HepG2 (cell line): ENCODE measurements around the gene SERPINA3. TPM values are rescaled to one million over a fixed set of nuclear protein-coding genes. Genes with fewer than 3 reads are reported as not detected.

Experiments
- CC2D1A ChIP-seq: sonication (generic); formaldehyde crosslinking; IDR thresholded peaks from 2 replicates; pipeline ENCODE4 v1.8.1; 2023; ENCODE audit warnings: mild to moderate bottlenecking, missing genetic modification reagents
- CREM ChIP-seq, 2 experiments: sonication (generic) in 1 of 2; formaldehyde crosslinking in 1 of 2; IDR thresholded peaks; 2 replicates each; pipeline versions ENCODE4 v1.4.0 to v1.6.1; 2016 to 2020; ENCODE audit warnings: antibody characterized with exemption in 1 of 2, mild to moderate bottlenecking in 1 of 2, missing genetic modification reagents in 1 of 2
- ETS1 ChIP-seq: sonication (generic); formaldehyde crosslinking; IDR thresholded peaks from 2 replicates; pipeline ENCODE4 v1.4.0; 2020; ENCODE audit warnings: missing genetic modification reagents
- HDAC1 ChIP-seq: sonication (generic); formaldehyde crosslinking; IDR thresholded peaks from 2 replicates; pipeline ENCODE4 v1.5.1; 2020; ENCODE audit warnings: mild to moderate bottlenecking, missing genetic modification reagents
- HMGXB3 ChIP-seq: sonication (generic); formaldehyde crosslinking; IDR thresholded peaks from 2 replicates; pipeline ENCODE4 v1.4.0; 2020; ENCODE audit warnings: missing genetic modification reagents, borderline replicate concordance
- IKZF1 ChIP-seq: fragments of 450-650 bp; IDR thresholded peaks from 2 replicates; pipeline ENCODE4 v1.7.1; 2016
- KDM6A ChIP-seq: IDR thresholded peaks from 2 replicates; pipeline ENCODE4 v1.6.1; 2016; ENCODE audit warnings: low read depth
- KLF15 ChIP-seq: sonication (generic); formaldehyde crosslinking; IDR thresholded peaks from 2 replicates; pipeline ENCODE4 v1.8.1; 2023; ENCODE audit warnings: borderline replicate concordance, mild to moderate bottlenecking, inconsistent platforms, missing genetic modification reagents, mixed read lengths
- LRRFIP1 ChIP-seq: sonication (generic); formaldehyde crosslinking; conservative IDR thresholded peaks from 2 replicates; pipeline ENCODE4 v1.4.0; 2020; ENCODE audit warnings: missing genetic modification reagents
- MEIS2 ChIP-seq: sonication (generic); formaldehyde crosslinking; IDR thresholded peaks from 2 replicates; pipeline ENCODE4 v1.9.0; 2021; ENCODE audit warnings: mild to moderate bottlenecking, missing genetic modification reagents
- NCOA5 ChIP-seq: sonication (generic); formaldehyde crosslinking; IDR thresholded peaks from 2 replicates; pipeline ENCODE4 v1.4.0; 2020; ENCODE audit warnings: missing genetic modification reagents
- NFIC ChIP-seq: IDR thresholded peaks from 2 replicates; pipeline ENCODE4 v1.6.1; 2012; ENCODE audit warnings: mild to moderate bottlenecking, low read length, inconsistent platforms
- PBX2 ChIP-seq: IDR thresholded peaks from 2 replicates; pipeline ENCODE4 v1.6.1; 2016; ENCODE audit warnings: control low read depth
- RCOR2 ChIP-seq: IDR thresholded peaks from 2 replicates; pipeline ENCODE4 v1.6.1; 2016; ENCODE audit warnings: missing biosample characterization, missing genetic modification reagents
- THRA ChIP-seq: sonication (generic); formaldehyde crosslinking; IDR thresholded peaks from 2 replicates; pipeline ENCODE4 v1.4.0; 2020; ENCODE audit warnings: missing genetic modification reagents, borderline replicate concordance
- TOE1 ChIP-seq: sonication (generic); formaldehyde crosslinking; IDR thresholded peaks from 2 replicates; pipeline ENCODE4 v1.4.0; 2020; ENCODE audit warnings: mild to moderate bottlenecking, missing genetic modification reagents
- ZFP62 ChIP-seq: sonication (generic); formaldehyde crosslinking; IDR thresholded peaks from 2 replicates; pipeline ENCODE4 v1.4.0; 2020; ENCODE audit warnings: missing genetic modification reagents
- ZNF121 ChIP-seq: sonication (generic); formaldehyde crosslinking; IDR thresholded peaks from 2 replicates; pipeline ENCODE4 v1.5.0; 2020; ENCODE audit warnings: mild to moderate bottlenecking, missing genetic modification reagents
- ZNF451 ChIP-seq: sonication (generic); formaldehyde crosslinking; IDR thresholded peaks from 2 replicates; pipeline ENCODE4 v1.5.0; 2020; ENCODE audit warnings: mild to moderate bottlenecking, missing genetic modification reagents
- polyA plus RNA-seq, 8 experiments: library from polyadenylated mRNA; depleted of rRNA in 3 of 8; stranded (reverse) in 7 of 8; unstranded in 1 of 8; fragments of >200 nt; fragmentation: Illumina TruSeq in 4 of 8; extraction: Trizol in 4 of 8; gene quantifications; 2 replicates each; pipeline versions ENCODE4 v1.2.1 to v1.2.3, GENCODE V29; 2011 to 2016; ENCODE audit warnings: low read depth in 4 of 8, missing spikeins in 1 of 8, mixed read lengths in 1 of 8; ENCODE audit not compliant: insufficient read depth in 1 of 8
- total RNA-seq, 5 experiments: library from RNA; depleted of rRNA; stranded (reverse); fragments of >200 nt; fragmentation: Illumina TruSeq; extraction: Trizol; gene quantifications; 2 replicates each; pipeline ENCODE4 v1.2.3, GENCODE V29; 2016; ENCODE audit warnings: low read depth in 1 of 5

Gene SERPINA3
- total and polyA plus RNA-seq, 2 of the 13 experiments (the other 11 are each of a cell fraction or from before 2014, with no cell fraction given), result 825 to 2,200 TPM

- TF ChIP-seq KLF15 (CRISPR knock-in tag), result no peak
- no peak for TF ChIP-seq IKZF1
- TF ChIP-seq LRRFIP1 (CRISPR knock-in tag), result no peak
- TF ChIP-seq NCOA5 (CRISPR knock-in tag), result no peak
- peak; percentile 32; the same call in 1 of the 2 replicates for TF ChIP-seq ZNF121 (CRISPR knock-in tag)
- peak; percentile 46; the same call in 1 of the 2 replicates for TF ChIP-seq ZNF451 (CRISPR knock-in tag)
- TF ChIP-seq HDAC1, result peak; percentile 42
- 0 out of 2 replicates have a peak, but pooled peaks have one; percentile 14 for TF ChIP-seq NFIC
- no peak for TF ChIP-seq CC2D1A (CRISPR knock-in tag)
- TF ChIP-seq ZFP62 (CRISPR knock-in tag), result no peak
- no peak for TF ChIP-seq ETS1
- TF ChIP-seq RCOR2 (CRISPR knock-in tag), result no peak
- 0 out of 2 replicates have a peak, but pooled peaks have one; percentile 57 for TF ChIP-seq HMGXB3 (CRISPR knock-in tag)
- no peak for TF ChIP-seq PBX2 (CRISPR knock-in tag)
- TF ChIP-seq MEIS2, result 0 out of 2 replicates have a peak, but pooled peaks have one; percentile 63
- TF ChIP-seq TOE1 (CRISPR knock-in tag), result no peak
- TF ChIP-seq KDM6A (CRISPR knock-in tag), result no peak
- TF ChIP-seq THRA (CRISPR knock-in tag), result no peak; the same call in 1 of the 2 replicates
- peak; percentile 31; the same call in 1 of the 2 replicates for TF ChIP-seq CREM (IDR thresholded peaks at IDR 0.05)
- TF ChIP-seq CREM (CRISPR knock-in tag; IDR thresholded peaks at IDR 0.05), result no peak
Measured at GRCh38 chr14:94581127-94581999, 30.8 kb upstream of the SERPINA3 start, which contains the start of gene SERPINA5 (continued).
